Astrocyte (in vitro differentiated cells and primary cell): ENCODE measurements around the gene HEXD. TPM values are rescaled to one million over a fixed set of nuclear protein-coding genes. Genes with fewer than 3 reads are reported as not detected.

Experiments used
- DNase-seq: peaks from one replicate; pipeline ENCODE4 v3.0.0-alpha.2; 2010; ENCODE audit warnings: low read depth
- FAIRE-seq: peaks from 2 replicates; lab custom pipeline; 2011; peaks lifted over from hg19 to GRCh38; lab: Jason Lieb, UNC
- H2AFZ ChIP-seq: 2 replicates; pipeline ENCODE4 v1.6.0; 2012; ENCODE audit warnings: low read depth, low read length, inconsistent platforms
- H3K27ac ChIP-seq: 2 replicates; pipeline ENCODE4 v1.5.1; 2011; ENCODE audit warnings: low read depth, low read length, inconsistent platforms
- H3K27me3 ChIP-seq: 2 replicates; pipeline ENCODE4 v1.6.0; 2011; ENCODE audit warnings: low read length, inconsistent platforms; ENCODE audit not compliant: insufficient read depth
- H3K36me3 ChIP-seq: 2 replicates; pipeline ENCODE4 v1.5.1; 2011; ENCODE audit warnings: low read length, inconsistent platforms; ENCODE audit not compliant: insufficient read depth
- H3K4me1 ChIP-seq: 2 replicates; pipeline ENCODE4 v1.5.1; 2011; ENCODE audit warnings: low read length, inconsistent platforms; ENCODE audit not compliant: insufficient read depth
- H3K4me2 ChIP-seq: 2 replicates; pipeline ENCODE4 v1.6.0; 2012; ENCODE audit warnings: low read length, inconsistent platforms
- H3K4me3 ChIP-seq: 2 replicates; pipeline ENCODE4 v1.5.1; 2011; ENCODE audit warnings: low read depth, mild to moderate bottlenecking, low read length, inconsistent platforms; ENCODE audit not compliant: insufficient read depth
- H3K79me2 ChIP-seq: 2 replicates; pipeline ENCODE4 v1.6.0; 2012; ENCODE audit warnings: mild to moderate bottlenecking, low read length, inconsistent platforms; ENCODE audit not compliant: insufficient read depth
- H3K9ac ChIP-seq: 2 replicates; pipeline ENCODE4 v1.6.0; 2012; ENCODE audit warnings: mild to moderate bottlenecking, low read length, inconsistent platforms
- H3K9me3 ChIP-seq: 2 replicates; pipeline ENCODE4 v1.5.1; 2012; ENCODE audit warnings: low read depth, mild to moderate bottlenecking, low read length, inconsistent platforms; ENCODE audit not compliant: insufficient read depth
- H4K20me1 ChIP-seq: 2 replicates; pipeline ENCODE4 v1.6.0; 2012; ENCODE audit warnings: low read length, inconsistent platforms; ENCODE audit not compliant: insufficient read depth
- H3K27ac Mint-ChIP-seq: one replicate; pipeline ENCODE4 v1.8.0; 2021; ENCODE audit warnings: mild to moderate bottlenecking, mixed read lengths; ENCODE audit not compliant: unreplicated experiment
- H3K27me3 Mint-ChIP-seq: one replicate; pipeline ENCODE4 v1.8.0; 2021; ENCODE audit warnings: low read depth, mixed read lengths; ENCODE audit not compliant: unreplicated experiment
- H3K36me3 Mint-ChIP-seq: one replicate; pipeline ENCODE4 v1.8.0; 2021; ENCODE audit warnings: low read depth, mixed read lengths; ENCODE audit not compliant: unreplicated experiment
- H3K4me1 Mint-ChIP-seq: one replicate; pipeline ENCODE4 v1.8.0; 2021; ENCODE audit warnings: low read depth, mixed read lengths; ENCODE audit not compliant: unreplicated experiment
- H3K4me3 Mint-ChIP-seq: one replicate; pipeline ENCODE4 v1.8.0; 2021; ENCODE audit warnings: mild to moderate bottlenecking, moderate library complexity, mixed read lengths; ENCODE audit not compliant: unreplicated experiment
- H3K9me3 Mint-ChIP-seq: one replicate; pipeline ENCODE4 v1.8.0; 2021; ENCODE audit warnings: mild to moderate bottlenecking, mixed read lengths; ENCODE audit not compliant: unreplicated experiment
- CTCF ChIP-seq: IDR thresholded peaks from 2 replicates; pipeline ENCODE4 v1.5.1; 2011; ENCODE audit warnings: low read depth, mild to moderate bottlenecking, inconsistent platforms, low read length, moderate library complexity; ENCODE audit not compliant: insufficient read depth
- EZH2 ChIP-seq: IDR thresholded peaks from 2 replicates; pipeline ENCODE4 v1.6.1; 2012; ENCODE audit warnings: mild to moderate bottlenecking, low read length, inconsistent platforms; ENCODE audit not compliant: insufficient read depth
- total RNA-seq: library from RNA; stranded (reverse); gene quantifications from 2 replicates; pipeline ENCODE4 v1.2.1, GENCODE V29; 2021

HEXD gene
- total RNA-seq, 1 donor from 2014 or later: 11.1 TPM

GRCh38 chr17:82439194-82439828 lies 21.2 kb downstream of the HEXD start:
- H3K4me3 ChIP-seq: no peak overlapping the region
- DNase-seq (no peak), FAIRE-seq (no peak)
- peaks cover 24% of the 10 kb centered on the region for H4K20me1 ChIP-seq
- H3K27ac Mint-ChIP-seq: no peak overlapping the region
- peaks cover 3% of the 10 kb centered on the region for H3K4me1 Mint-ChIP-seq
- H3K4me3 Mint-ChIP-seq: no peak overlapping the region
- H3K27ac ChIP-seq: no peak overlapping the region
- H3K4me1 ChIP-seq: peaks cover 4% of the 10 kb centered on the region
- no peaks in the 10 kb centered on the region for H3K36me3 ChIP-seq
- H3K9me3 ChIP-seq: no peaks in the 10 kb centered on the region
- no peaks in the 10 kb centered on the region for H3K27me3 ChIP-seq
- peaks cover 1% of the 10 kb centered on the region for H3K9me3 Mint-ChIP-seq
- H3K36me3 Mint-ChIP-seq: peaks cover 5% of the 10 kb centered on the region
- no peaks in the 10 kb centered on the region for H3K27me3 Mint-ChIP-seq
- no peak overlapping the region for H2AFZ ChIP-seq
- no peak overlapping the region for H3K9ac ChIP-seq
- no peak overlapping the region for H3K4me2 ChIP-seq
- TF ChIP-seq CTCF (no peak), EZH2 (no peak)
- no peaks in the 10 kb centered on the region for H3K79me2 ChIP-seq

GRCh38 chr17:82439829-82440365 lies 21.8 kb downstream of the HEXD start:
- Histone ChIP-seq H3K79me2 (no peaks in the 10 kb centered on the region), H3K9ac (no peak overlapping the region), H3K4me2 (no peak overlapping the region), H3K27ac (no peak overlapping the region), H3K27me3 (no peaks in the 10 kb centered on the region), H3K4me1 (peaks cover 6% of the 10 kb centered on the region), H2AFZ (no peak overlapping the region), H3K4me3 (no peak overlapping the region), H3K36me3 (no peaks in the 10 kb centered on the region), H4K20me1 (peaks cover 29% of the 10 kb centered on the region), H3K9me3 (no peaks in the 10 kb centered on the region)
- Mint-ChIP-seq H3K4me1 (peaks cover 3% of the 10 kb centered on the region), H3K9me3 (peaks cover 1% of the 10 kb centered on the region), H3K36me3 (peaks cover 8% of the 10 kb centered on the region), H3K4me3 (no peak overlapping the region), H3K27me3 (no peaks in the 10 kb centered on the region), H3K27ac (no peak overlapping the region)
- TF ChIP-seq EZH2: no peak
- TF ChIP-seq CTCF: no peak
- no peak for FAIRE-seq
- no peak for DNase-seq

DNA sequence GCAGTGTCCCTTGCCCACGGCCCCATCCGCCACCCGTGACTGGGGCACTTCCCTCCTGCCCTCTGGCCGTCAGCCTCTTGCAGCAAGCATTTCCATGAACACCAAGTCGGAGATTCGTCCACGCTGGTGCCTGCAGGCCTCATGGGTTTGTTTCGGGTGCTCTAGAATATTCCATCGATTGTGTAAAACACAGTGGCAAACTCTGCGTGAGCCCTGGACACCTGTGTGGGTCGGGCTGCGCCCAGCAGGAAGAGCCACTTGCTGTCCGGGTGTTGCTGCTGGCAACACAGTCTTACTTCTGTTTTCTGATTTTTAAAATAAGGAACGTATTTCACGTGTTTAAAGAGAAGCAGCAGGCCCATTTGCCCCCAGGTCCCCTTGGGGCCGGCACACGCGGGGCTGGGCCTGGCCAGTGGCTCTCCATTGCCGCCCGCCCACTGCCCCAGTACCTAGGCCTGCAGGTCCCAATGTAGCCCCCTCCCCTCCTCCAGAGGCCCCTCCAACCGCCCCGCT lies 22.4 kb downstream of the HEXD start:
- Histone ChIP-seq H3K4me1 (peaks cover 5% of the 10 kb centered on the region), H3K27me3 (no peaks in the 10 kb centered on the region), H3K4me3 (no peak overlapping the region), H3K36me3 (no peaks in the 10 kb centered on the region), H3K9me3 (no peaks in the 10 kb centered on the region), H3K79me2 (no peaks in the 10 kb centered on the region), H4K20me1 (peaks cover 36% of the 10 kb centered on the region), H3K4me2 (no peak overlapping the region), H2AFZ (no peak overlapping the region), H3K27ac (no peak overlapping the region), H3K9ac (no peak overlapping the region)
- peaks cover 8% of the 10 kb centered on the region for H3K36me3 Mint-ChIP-seq
- FAIRE-seq (no peak), DNase-seq (no peak)
- no peaks in the 10 kb centered on the region for H3K27me3 Mint-ChIP-seq
- peak overlapping the region; percentile 59 for H3K27ac Mint-ChIP-seq
- H3K9me3 Mint-ChIP-seq: peaks cover 1% of the 10 kb centered on the region
- TF ChIP-seq CTCF (no peak), EZH2 (no peak)
- no peaks in the 10 kb centered on the region for H3K4me1 Mint-ChIP-seq
- H3K4me3 Mint-ChIP-seq: no peak overlapping the region
